K562 (cell line): ENCODE results near the gene CFAP410. TPM values are rescaled to one million over a fixed set of nuclear protein-coding genes. Genes with fewer than 3 reads are reported as not detected.

Source experiments
- ATAC-seq: fragments of 200-7000 bp; cut with Tn5 transposase; 3 replicates; pipeline ENCODE4 v1.9.1; 2020; ENCODE audit warnings: moderate library complexity
- BruUV-seq: library from RNA; stranded (reverse); fragments of 400-500 nt; replicated peaks from 2 replicates; lab custom pipeline; 2021; lab: Mats Ljungman, UMichigan
- CTCF ChIA-PET: fragments of 300-600 bp; formaldehyde crosslinking; extraction: SDS; loops from one replicate; lab custom pipeline; 2021; ENCODE audit warnings: low intra/inter-chr PET ratio; lab: Yijun Ruan, JAX
- POLR2A ChIA-PET: fragments of 300-600, 350-650 bp; sonication (Branson Sonifier 250); formaldehyde crosslinking; extraction: SDS; loops from one replicate; lab custom pipeline; 2021; ENCODE audit warnings: antibody characterized with exemption, inconsistent platforms; lab: Yijun Ruan, JAX
- DNase-seq, 4 experiments: peaks; one replicate each; pipeline versions ENCODE4 v3.0.0 to v3.0.0-alpha.2; 2011 to 2018; ENCODE audit warnings: low spot score in 3 of 4, mixed read lengths in 3 of 4; ENCODE audit errors: extremely low read depth in 1 of 4
- FAIRE-seq: peaks from 2 replicates; lab custom pipeline; 2011; peaks lifted over from hg19 to GRCh38; lab: Jason Lieb, UNC
- H2AFZ ChIP-seq: 2 replicates; pipeline ENCODE4 v1.6.0; 2011; ENCODE audit warnings: low read depth, low read length, control low read depth, inconsistent platforms
- H3K27ac ChIP-seq: fragments of 200-600 bp; 3 replicates; pipeline ENCODE4 v1.8.0; 2011; ENCODE audit warnings: low read depth, mild to moderate bottlenecking, control low read depth, inconsistent platforms, low read length, moderate library complexity, mixed read lengths; ENCODE audit errors: extremely low read depth
- H3K27me3 ChIP-seq, 2 experiments: fragments of 300-600 bp in 1 of 2; 2 replicates in 1 of 2; 3 replicates in 1 of 2; pipeline versions ENCODE4 v1.6.0 to v1.8.0; 2011; ENCODE audit warnings: inconsistent platforms in 2 of 2, low read length in 2 of 2, mild to moderate bottlenecking in 1 of 2, mixed read lengths in 1 of 2, moderate library complexity in 1 of 2; ENCODE audit not compliant: control insufficient read depth in 2 of 2, insufficient read depth in 2 of 2
- H3K36me3 ChIP-seq: fragments of 300-600 bp; 3 replicates; pipeline ENCODE4 v1.8.0; 2011; ENCODE audit warnings: mild to moderate bottlenecking, low read length, inconsistent platforms; ENCODE audit not compliant: control insufficient read depth, insufficient read depth
- H3K4me1 ChIP-seq, 2 experiments: fragments of 200-600 bp in 1 of 2; replicated peaks in 1 of 2; 2 replicates in 1 of 2; 3 replicates in 1 of 2; pipeline versions ENCODE4 v1.5.1 to v1.8.0; 2011; ENCODE audit warnings: inconsistent platforms in 2 of 2, low read length in 2 of 2, mild to moderate bottlenecking in 1 of 2, mixed read lengths in 1 of 2, moderate library complexity in 1 of 2; ENCODE audit not compliant: control insufficient read depth in 2 of 2, insufficient read depth in 2 of 2
- H3K4me2 ChIP-seq: 2 replicates; pipeline ENCODE4 v1.6.1; 2011; ENCODE audit warnings: low read length, control low read depth, inconsistent platforms, mixed read lengths; ENCODE audit not compliant: insufficient read depth
- H3K4me3 ChIP-seq: fragments of 200-600 bp; sonication (generic), shearing (Covaris generic); 2 replicates; pipeline ENCODE4 v1.5.1; 2016; ENCODE audit warnings: control low read depth, inconsistent platforms
- H3K79me2 ChIP-seq: fragments of 200-600 bp; 3 replicates; pipeline ENCODE4 v1.8.0; 2011; ENCODE audit warnings: low read length, inconsistent platforms; ENCODE audit not compliant: control insufficient read depth, insufficient read depth
- H3K9ac ChIP-seq, 2 experiments: 2 replicates each; pipeline versions ENCODE4 v1.6.0 to v1.6.1; 2011; ENCODE audit warnings: low read depth in 2 of 2, low read length in 2 of 2, control low read depth in 1 of 2, inconsistent platforms in 1 of 2, mild to moderate bottlenecking in 1 of 2, mixed read lengths in 1 of 2; ENCODE audit not compliant: insufficient read depth in 1 of 2
- H3K9me1 ChIP-seq: one replicate; pipeline ENCODE4 v1.6.0; 2011; ENCODE audit warnings: inconsistent platforms, mild to moderate bottlenecking, low read length, moderate library complexity; ENCODE audit not compliant: control insufficient read depth, insufficient read depth
- H3K9me3 ChIP-seq: replicated peaks from 2 replicates; pipeline ENCODE4 v1.5.1; 2011; ENCODE audit warnings: low read depth, low read length, inconsistent platforms; ENCODE audit not compliant: control insufficient read depth, insufficient read depth
- H4K20me1 ChIP-seq: replicated peaks from 2 replicates; pipeline ENCODE4 v1.6.1; 2011; ENCODE audit warnings: low read length, inconsistent platforms, mixed read lengths; ENCODE audit not compliant: control insufficient read depth, insufficient read depth
- CGGBP1 ChIP-seq: fragments of 250-450 bp; sonication (Bioruptor Pico); IDR thresholded peaks from 2 replicates; pipeline ENCODE4 v1.9.0; 2021; ENCODE audit warnings: mild to moderate bottlenecking
- E2F1 ChIP-seq: sonication (generic); formaldehyde crosslinking; IDR thresholded peaks from 2 replicates; pipeline ENCODE4 v1.8.1; 2023; ENCODE audit warnings: mild to moderate bottlenecking, missing genetic modification reagents, moderate library complexity
- HDAC1 ChIP-seq, 2 experiments: fragments of 450-650 bp; IDR thresholded peaks; 2 replicates each; pipeline ENCODE4 v1.6.1; 2016 to 2017; ENCODE audit warnings: inconsistent platforms in 1 of 2, mild to moderate bottlenecking in 1 of 2, moderate library complexity in 1 of 2
- MAZ ChIP-seq, 2 experiments: fragments of 450-650 bp in 1 of 2; sonication (generic) in 1 of 2; formaldehyde crosslinking; IDR thresholded peaks in 1 of 2; conservative IDR thresholded peaks in 1 of 2; 2 replicates each; pipeline versions ENCODE4 v1.4.0 to v1.5.0; 2020; ENCODE audit warnings: mild to moderate bottlenecking in 1 of 2, missing genetic modification reagents in 1 of 2
- MEF2D ChIP-seq: conservative IDR thresholded peaks from 2 replicates; pipeline ENCODE4 v1.6.1; 2016; ENCODE audit warnings: low read depth, missing genetic modification characterization, missing compliant biosample characterization
- SIRT6 ChIP-seq: IDR thresholded peaks from one replicate; pipeline ENCODE4 v1.6.1; 2012; ENCODE audit warnings: low read depth, mild to moderate bottlenecking, control low read depth, inconsistent platforms, low read length, moderate library complexity
- SRSF1 ChIP-seq: fragments of 200-400 bp; formaldehyde crosslinking; IDR thresholded peaks from 2 replicates; pipeline ENCODE4 v1.6.1; 2017; ENCODE audit warnings: mild to moderate bottlenecking, low read depth, low read length, moderate library complexity
- ZNF212 ChIP-seq: fragments of 450-650 bp; formaldehyde crosslinking; IDR thresholded peaks from 2 replicates; pipeline ENCODE4 v1.4.0; 2020; ENCODE audit warnings: mild to moderate bottlenecking
- ZNF551 ChIP-seq: fragments of 250-450 bp; sonication (Bioruptor Pico); IDR thresholded peaks from 2 replicates; pipeline ENCODE4 v1.5.0; 2021; ENCODE audit warnings: mild to moderate bottlenecking, moderate library complexity
- WGBS: fragments of 100-300 bp; shearing (Covaris generic); methylation state at CpG from one replicate; pipeline ENCODE4 v1.1.6; 2016; ENCODE audit warnings: low coverage, mixed read lengths; ENCODE audit not compliant: insufficient coverage; ENCODE audit errors: missing lambda C conversion rate; 5-methylcytosine and 5-hydroxymethylcytosine counted together
- in situ Hi-C: fragments of 300-500 bp; cut with MboI; formaldehyde crosslinking; loops from 4 replicates; pipeline ENCODE4 v1.15.0; 2018; ENCODE audit warnings: inconsistent platforms, mixed read lengths
- intact Hi-C: fragments of 100-400 bp; cut with micrococcal nuclease; formaldehyde crosslinking; loops from 2 replicates; pipeline ENCODE4 v1.14.2; 2022
- polyA plus RNA-seq, 8 experiments: library from polyadenylated mRNA; depleted of rRNA in 4 of 8; stranded (reverse) in 5 of 8; unstranded in 3 of 8; fragments of >200 nt; fragmentation: Nextera tagmentation in 2 of 8; fragmentation: Illumina TruSeq in 1 of 8; extraction: Ambion mirVana in 2 of 8; extraction: Trizol in 1 of 8; gene quantifications; 2 replicates each; pipeline versions ENCODE4 v1.2.1 to v1.2.3, GENCODE V29; 2011 to 2014; ENCODE audit warnings: inconsistent platforms in 1 of 8, missing spikeins in 1 of 8
- total RNA-seq, 7 experiments: library from RNA; depleted of rRNA in 6 of 7; stranded (reverse); fragments of >200 nt in 6 of 7; fragmentation: Illumina TruSeq in 2 of 7; extraction: Trizol in 2 of 7; gene quantifications; 2 replicates each; pipeline versions ENCODE4 v1.2.1 to v1.2.3, GENCODE V29; 2011 to 2021; ENCODE audit warnings: low replicate concordance in 1 of 7
- TF ChIP-seq, protein P1 (sequence below): fragments of 250-450 bp; sonication (Bioruptor Pico); IDR thresholded peaks from 2 replicates; pipeline ENCODE4 v1.4.0; 2020
- TF ChIP-seq, protein P2 (sequence below): fragments of 250-450 bp; sonication (Bioruptor Pico); IDR thresholded peaks from 2 replicates; pipeline ENCODE4 v1.5.0; 2021; ENCODE audit warnings: mild to moderate bottlenecking, moderate library complexity

CFAP410 gene
- total and polyA plus RNA-seq, 9 of the 15 experiments (the other 6 are each of a cell fraction or from before 2014, with no cell fraction given), result 0.07 to 17.3 (median 2.3) TPM

GRCh38 chr21:44300262-44300959 is 38.8 kb downstream of the CFAP410 start:
- Histone ChIP-seq H3K9ac (peak overlapping the region; percentile 80 to 94; a peak in 3 of 4 replicates), H3K9me1 (peaks cover 11% of the 10 kb centered on the region), H3K27me3 (no peaks in the 10 kb centered on the region), H3K36me3 (peaks cover 3% of the 10 kb centered on the region; the same call in 2 of the 3 replicates), H3K4me1 (peaks cover 13 to 76% of the 10 kb centered on the region in 2 experiments), H3K9me3 (no peaks in the 10 kb centered on the region), H4K20me1 (peaks cover 33% of the 10 kb centered on the region), H3K4me3 (peak overlapping the region; percentile 89), H3K4me2 (peak overlapping the region; percentile 87), H3K27ac (peak overlapping the region; percentile 82), H3K79me2 (peaks cover 47% of the 10 kb centered on the region), H2AFZ (peak overlapping the region; percentile 76)
- intact Hi-C loops, result no loop called here
- in situ Hi-C loops, result no loop called here
- ATAC-seq (peak; percentile 77), FAIRE-seq (peak; percentile 40), DNase-seq (peak; percentile 80 to 97 (median 93))
- WGBS, result 2% methylated on average over 45 of the region's 67 CpGs
- CTCF ChIA-PET, result no interaction called here
- POLR2A ChIA-PET, result interaction anchor here (0.6 to 1.8 kb wide), 3 partner anchors 10 to 34 kb away, joined by 3 to 6 read pairs (median 4); no protein-coding TSS in a partner anchor
- BruUV-seq, result no TSS peak
- TF ChIP-seq ZNF551 (CRISPR knock-in tag) (no peak), HDAC1 (IDR thresholded peaks at IDR 0.05) (peak in 1 of 2 experiments; percentile 78; a peak in 2 of 4 replicates), SRSF1 (no peak), MEF2D (tag) (no peak), E2F1 (CRISPR knock-in tag) (no peak), SIRT6 (no peak), ZNF212 (no peak), CGGBP1 (CRISPR knock-in tag) (no peak), MAZ (CRISPR knock-in tag; conservative IDR thresholded peaks at IDR 0.05 in 1 of 2, IDR thresholded peaks at IDR 0.05 in 1 of 2) (peak; percentile 81 to 87)
- TF ChIP-seq, protein P1, sequence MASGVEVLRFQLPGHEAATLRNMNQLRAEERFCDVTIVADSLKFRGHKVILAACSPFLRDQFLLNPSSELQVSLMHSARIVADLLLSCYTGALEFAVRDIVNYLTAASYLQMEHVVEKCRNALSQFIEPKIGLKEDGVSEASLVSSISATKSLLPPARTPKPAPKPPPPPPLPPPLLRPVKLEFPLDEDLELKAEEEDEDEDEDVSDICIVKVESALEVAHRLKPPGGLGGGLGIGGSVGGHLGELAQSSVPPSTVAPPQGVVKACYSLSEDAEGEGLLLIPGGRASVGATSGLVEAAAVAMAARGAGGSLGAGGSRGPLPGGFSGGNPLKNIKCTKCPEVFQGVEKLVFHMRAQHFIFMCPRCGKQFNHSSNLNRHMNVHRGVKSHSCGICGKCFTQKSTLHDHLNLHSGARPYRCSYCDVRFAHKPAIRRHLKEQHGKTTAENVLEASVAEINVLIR (CRISPR knock-in tag), result no peak
- TF ChIP-seq, protein P2, sequence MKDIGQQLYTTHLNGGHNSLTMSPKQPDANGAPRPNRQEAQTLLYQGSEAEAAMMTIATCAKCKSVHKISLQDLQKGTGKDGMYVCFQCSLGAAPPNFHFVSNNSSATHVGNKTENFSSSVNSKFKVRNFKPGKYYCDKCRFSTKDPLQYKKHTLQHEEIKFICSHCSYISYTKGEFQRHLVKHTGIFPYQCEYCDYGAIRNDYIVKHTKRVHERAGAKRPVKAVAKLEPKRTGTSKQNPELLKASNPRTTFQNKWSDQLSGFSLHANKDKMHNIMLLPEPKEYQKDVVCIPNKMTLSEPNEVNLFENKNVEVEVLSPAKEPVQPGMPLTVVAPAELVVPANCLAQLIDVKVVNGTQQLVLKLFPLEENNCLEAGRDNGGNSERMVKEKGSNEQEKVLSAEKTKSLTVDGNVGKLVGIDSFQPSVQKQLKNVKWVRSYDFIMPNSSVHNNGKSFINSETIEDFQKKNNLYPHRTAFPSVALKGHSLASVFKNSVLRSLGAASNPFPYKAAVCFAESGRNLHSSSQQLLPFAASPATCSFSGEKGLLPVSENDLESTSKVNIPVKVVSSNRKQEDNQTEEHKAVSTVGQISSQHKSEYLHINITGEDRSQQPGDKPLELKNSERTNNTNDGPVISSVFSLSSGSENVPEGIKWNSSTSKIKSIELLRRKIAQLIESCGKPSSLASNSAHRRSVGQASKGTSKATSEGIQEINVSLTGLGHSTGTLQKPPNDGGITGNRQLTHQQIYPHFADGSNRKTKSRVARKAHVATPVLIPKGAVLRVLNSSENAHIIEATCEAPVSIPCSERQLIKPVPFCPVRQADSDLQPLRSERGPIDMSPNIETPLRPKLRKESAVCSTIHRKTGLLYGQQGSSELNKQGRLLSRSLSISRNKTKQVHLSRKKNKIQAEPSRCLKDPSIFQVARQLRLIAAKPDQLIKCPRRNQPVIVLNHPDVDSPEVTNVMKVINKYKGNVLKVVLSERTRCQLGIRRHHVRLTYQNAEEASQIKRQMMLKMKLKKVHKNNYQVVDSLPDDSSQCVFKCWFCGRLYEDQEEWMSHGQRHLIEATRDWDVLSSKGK, result no peak
